Measurements from ENCODE around the gene THRSP. TPM values are rescaled to one million over a fixed set of nuclear protein-coding genes. Genes with fewer than 3 reads are reported as not detected.

THRSP gene
- total RNA-seq, 2 experiments from 2014 or later, result not detected

DNA sequence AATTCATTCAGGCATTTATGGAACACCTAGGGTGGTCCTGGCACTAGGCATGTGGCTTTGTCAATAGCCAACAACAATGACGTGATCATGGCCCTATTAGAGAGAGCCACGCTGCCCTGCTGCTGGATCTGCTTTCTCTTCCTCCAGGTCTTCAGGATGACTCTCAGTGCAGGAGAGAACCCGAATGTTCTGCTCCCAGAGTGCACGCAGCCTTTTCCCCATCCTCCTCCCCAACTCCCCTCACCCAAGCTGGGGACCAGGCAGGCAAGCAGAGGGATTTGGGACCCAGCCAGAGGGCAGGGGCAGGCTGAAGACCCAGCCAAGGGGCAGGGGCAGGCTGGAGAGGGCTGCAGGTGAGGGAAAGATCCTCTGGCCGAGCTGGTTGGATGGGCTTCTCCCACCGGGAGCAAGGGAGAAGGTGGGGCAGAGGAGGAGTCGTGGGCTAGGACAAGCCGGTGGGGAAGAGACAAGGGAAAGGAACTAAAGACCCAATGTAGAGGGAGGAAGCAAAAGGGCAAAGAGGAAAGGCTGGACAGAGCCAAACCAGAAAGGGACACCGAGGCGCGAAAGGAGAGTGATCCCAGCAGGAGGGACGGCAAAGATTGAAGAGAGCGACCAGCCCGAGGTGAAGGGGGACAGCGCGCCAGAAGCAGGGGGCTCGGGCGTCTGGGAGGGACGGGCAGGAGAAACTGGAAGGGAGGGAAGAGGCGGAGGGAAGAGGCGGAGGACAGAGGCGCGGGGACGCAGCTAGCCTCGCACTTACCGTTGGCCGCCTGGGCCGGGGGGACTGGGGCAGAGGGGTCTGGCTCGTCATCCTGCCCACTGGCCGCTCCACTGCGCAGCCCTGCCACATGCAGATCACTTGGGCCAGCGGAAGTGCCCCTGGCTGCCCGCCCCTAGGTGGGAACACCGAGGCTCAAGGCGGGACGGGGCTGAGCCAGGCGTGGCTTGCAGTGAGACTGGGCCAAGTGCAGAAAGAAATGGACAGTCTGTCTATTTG, 41.0 kb upstream of the THRSP start, which contains the start of gene KCTD14:
Gene KCTD14 (minus strand): TSS at position 880 of the 1,000 bp plus-strand sequence. CDS start 27 bp downstream, at position 853.
- no peaks in the 10 kb centered on the region for H3K4me1 Mint-ChIP-seq (ENCODE audit: low read depth)
- ATAC-seq (ENCODE audit: poor library complexity) (no peak), DNase-seq (no peak)
- H3K27ac ChIP-seq (ENCODE audit: low read depth in 1 of 2, low read length in 2 of 2), result no peak within 1 kb of the TSS
- ChIA-PET CTCF (no interaction called here), POLR2A (no interaction called here)
- H3K27ac Mint-ChIP-seq, result no peak within 1 kb of the TSS
- no peak within 1 kb of the TSS for H3K4me3 Mint-ChIP-seq
- intact Hi-C loops (cut with DNase I, micrococcal nuclease), result no loop called here
- no peaks in the 10 kb centered on the region for H3K36me3 ChIP-seq (ENCODE audit: insufficient read depth, low read length)
- peaks cover 4% of the 10 kb centered on the region for H3K4me1 ChIP-seq (ENCODE audit: insufficient read depth, low read length)
- H3K9me3 Mint-ChIP-seq, result no peaks in the 10 kb centered on the region
- H3K4me3 ChIP-seq (ENCODE audit: low read length), result no peak within 1 kb of the TSS
- peaks cover 27% of the 10 kb centered on the region for H3K27me3 Mint-ChIP-seq
- TF ChIP-seq, protein P1, sequence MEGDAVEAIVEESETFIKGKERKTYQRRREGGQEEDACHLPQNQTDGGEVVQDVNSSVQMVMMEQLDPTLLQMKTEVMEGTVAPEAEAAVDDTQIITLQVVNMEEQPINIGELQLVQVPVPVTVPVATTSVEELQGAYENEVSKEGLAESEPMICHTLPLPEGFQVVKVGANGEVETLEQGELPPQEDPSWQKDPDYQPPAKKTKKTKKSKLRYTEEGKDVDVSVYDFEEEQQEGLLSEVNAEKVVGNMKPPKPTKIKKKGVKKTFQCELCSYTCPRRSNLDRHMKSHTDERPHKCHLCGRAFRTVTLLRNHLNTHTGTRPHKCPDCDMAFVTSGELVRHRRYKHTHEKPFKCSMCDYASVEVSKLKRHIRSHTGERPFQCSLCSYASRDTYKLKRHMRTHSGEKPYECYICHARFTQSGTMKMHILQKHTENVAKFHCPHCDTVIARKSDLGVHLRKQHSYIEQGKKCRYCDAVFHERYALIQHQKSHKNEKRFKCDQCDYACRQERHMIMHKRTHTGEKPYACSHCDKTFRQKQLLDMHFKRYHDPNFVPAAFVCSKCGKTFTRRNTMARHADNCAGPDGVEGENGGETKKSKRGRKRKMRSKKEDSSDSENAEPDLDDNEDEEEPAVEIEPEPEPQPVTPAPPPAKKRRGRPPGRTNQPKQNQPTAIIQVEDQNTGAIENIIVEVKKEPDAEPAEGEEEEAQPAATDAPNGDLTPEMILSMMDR (IDR thresholded peaks at IDR 0.05), result no peak
- peaks cover 10 to 16% of the 10 kb centered on the region in 2 experiments for H3K27me3 ChIP-seq (ENCODE audit: control insufficient read depth in 1 of 2, insufficient read depth in 2 of 2, low read length in 2 of 2)
- H3K36me3 Mint-ChIP-seq (ENCODE audit: low read depth), result no peaks in the 10 kb centered on the region
- peaks cover 0 to 4% of the 10 kb centered on the region in 2 experiments for H3K9me3 ChIP-seq (ENCODE audit: control insufficient read depth in 1 of 2, insufficient read depth in 1 of 2, low read length in 2 of 2)

DNA sequence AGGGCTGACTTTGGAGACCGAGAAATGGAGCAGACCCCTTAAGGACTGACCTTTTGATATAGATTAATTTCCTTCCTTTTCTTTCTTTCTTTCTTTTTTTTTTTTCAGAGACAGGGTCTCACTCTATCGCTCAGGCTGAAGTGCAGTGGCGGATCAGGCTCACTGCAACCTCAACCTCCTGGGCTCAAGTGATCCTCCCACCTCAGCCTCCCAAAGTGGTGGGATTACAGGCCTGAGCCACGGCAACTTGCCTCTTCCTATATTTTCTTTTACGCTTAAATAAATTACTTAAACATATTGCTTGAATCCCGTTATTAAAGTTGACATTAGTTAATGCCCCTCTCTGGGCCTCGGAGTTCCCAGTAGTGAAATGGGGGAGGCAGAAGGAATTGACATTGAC, 40.2 kb upstream of the THRSP start:
- CTCF ChIA-PET, result no interaction called here
- Mint-ChIP-seq H3K27me3 (peaks cover 27% of the 10 kb centered on the region), H3K36me3 (ENCODE audit: low read depth) (no peaks in the 10 kb centered on the region), H3K27ac (no peak overlapping the region), H3K4me3 (no peak overlapping the region), H3K4me1 (ENCODE audit: low read depth) (no peaks in the 10 kb centered on the region), H3K9me3 (no peaks in the 10 kb centered on the region)
- Histone ChIP-seq H3K4me3 (ENCODE audit: low read length) (no peak overlapping the region), H3K4me1 (ENCODE audit: insufficient read depth, low read length) (peaks cover 4% of the 10 kb centered on the region), H3K9me3 (ENCODE audit: control insufficient read depth in 1 of 2, insufficient read depth in 1 of 2, low read length in 2 of 2) (peaks cover 0 to 4% of the 10 kb centered on the region in 2 experiments), H3K27ac (ENCODE audit: low read depth in 1 of 2, low read length in 2 of 2) (no peak overlapping the region), H3K27me3 (ENCODE audit: control insufficient read depth in 1 of 2, insufficient read depth in 2 of 2, low read length in 2 of 2) (peaks cover 10 to 16% of the 10 kb centered on the region in 2 experiments), H3K36me3 (ENCODE audit: insufficient read depth, low read length) (no peaks in the 10 kb centered on the region)
- intact Hi-C loops (cut with DNase I, micrococcal nuclease), result no loop called here
- POLR2A ChIA-PET, result no interaction called here
- ATAC-seq (ENCODE audit: poor library complexity) (no peak), DNase-seq (no peak)
- TF ChIP-seq, protein P1 (IDR thresholded peaks at IDR 0.05), result no peak

DNA sequence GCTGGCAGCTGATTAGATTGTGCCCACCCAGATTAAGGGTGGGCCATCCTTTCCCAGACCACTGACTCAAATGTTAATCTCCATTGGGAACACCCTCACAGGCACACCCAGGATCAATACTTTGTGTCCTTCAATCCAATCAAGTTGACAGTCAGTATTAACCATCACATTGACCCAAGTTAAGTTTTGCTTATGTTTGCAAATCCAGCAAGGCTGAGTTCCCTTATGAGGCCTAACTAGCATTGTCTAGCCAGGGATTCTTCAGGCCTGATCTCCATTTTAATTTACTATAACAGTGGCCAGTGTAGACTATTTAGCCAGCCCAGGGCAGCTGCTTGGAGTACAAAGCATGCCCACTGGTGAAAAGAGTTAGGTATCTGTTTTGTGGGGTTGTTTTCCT, 38.3 kb upstream of the THRSP start:
- Mint-ChIP-seq H3K4me1 (ENCODE audit: low read depth) (no peaks in the 10 kb centered on the region), H3K9me3 (no peaks in the 10 kb centered on the region), H3K27ac (no peak overlapping the region), H3K4me3 (no peak overlapping the region), H3K36me3 (ENCODE audit: low read depth) (no peaks in the 10 kb centered on the region), H3K27me3 (peaks cover 21% of the 10 kb centered on the region)
- H3K27ac ChIP-seq (ENCODE audit: low read depth in 1 of 2, low read length in 2 of 2), result no peak overlapping the region
- no peak overlapping the region for H3K4me3 ChIP-seq (ENCODE audit: low read length)
- ATAC-seq (ENCODE audit: poor library complexity), result no peak
- TF ChIP-seq, protein P1 (IDR thresholded peaks at IDR 0.05), result no peak
- peaks cover 10 to 16% of the 10 kb centered on the region in 2 experiments for H3K27me3 ChIP-seq (ENCODE audit: control insufficient read depth in 1 of 2, insufficient read depth in 2 of 2, low read length in 2 of 2)
- no peak for DNase-seq
- ChIA-PET POLR2A (no interaction called here), CTCF (no interaction called here)
- no peaks in the 10 kb centered on the region for H3K36me3 ChIP-seq (ENCODE audit: insufficient read depth, low read length)
- intact Hi-C loops (cut with DNase I, micrococcal nuclease), result no loop called here
- H3K9me3 ChIP-seq (ENCODE audit: control insufficient read depth in 1 of 2, insufficient read depth in 1 of 2, low read length in 2 of 2), result peaks cover 0 to 4% of the 10 kb centered on the region in 2 experiments
- H3K4me1 ChIP-seq (ENCODE audit: insufficient read depth, low read length), result peaks cover 4% of the 10 kb centered on the region

Data from CD4-positive, alpha-beta T cell (primary cell).